Erythroblast (primary cell): ENCODE measurements around the gene C11orf21.

ENCODE experiments used
- GATA1 ChIP-seq: IDR thresholded peaks from 2 replicates; pipeline ENCODE4 v1.6.1; 2011; ENCODE audit warnings: low read depth, mild to moderate bottlenecking, control low read depth, low read length, moderate library complexity
- POLR2A ChIP-seq: IDR thresholded peaks from 2 replicates; pipeline ENCODE4 v1.6.1; 2011; ENCODE audit warnings: mild to moderate bottlenecking, low read length

GRCh38 chr11:2297623-2298030 is 4.1 kb downstream of the C11orf21 start:
- no peak for TF ChIP-seq POLR2A
- TF ChIP-seq GATA1, result no peak
